Measurements from ENCODE around the gene SNRK.
"Not testable (repeated sequence)": the region's sequence is repeated elsewhere in the genome, so short reads cannot be mapped to it uniquely, and the experiment has no call there.

SNRK gene

GRCh38 chr3:43356033-43356432 is 69.7 kb downstream of the SNRK start:
- H3K4me1 Mint-ChIP-seq, H3K27me3 Mint-ChIP-seq, H3K27ac Mint-ChIP-seq, ATAC-seq, H3K4me3 Mint-ChIP-seq: not testable (repeated sequence)
- H3K9me3 Mint-ChIP-seq: peaks cover 48% of the 10 kb centered on the region
- peaks cover 46% of the 10 kb centered on the region for H3K36me3 Mint-ChIP-seq

GRCh38 chr3:43361077-43361476 is 74.7 kb downstream of the SNRK start:
- ATAC-seq: no peak
- Mint-ChIP-seq H3K27ac (no peak overlapping the region), H3K27me3 (no peaks in the 10 kb centered on the region), H3K9me3 (peaks cover 10% of the 10 kb centered on the region), H3K4me1 (no peaks in the 10 kb centered on the region), H3K4me3 (no peak overlapping the region), H3K36me3 (peaks cover 19% of the 10 kb centered on the region)

GRCh38 chr3:43362183-43362582 is 75.8 kb downstream of the SNRK start:
- Mint-ChIP-seq H3K27ac (no peak overlapping the region), H3K4me1 (no peaks in the 10 kb centered on the region), H3K27me3 (no peaks in the 10 kb centered on the region)

GRCh38 chr3:43362961-43363360 is 76.6 kb downstream of the SNRK start:
- no peaks in the 10 kb centered on the region for H3K4me1 Mint-ChIP-seq
- no peak overlapping the region for H3K27ac Mint-ChIP-seq
- H3K36me3 Mint-ChIP-seq: peaks cover 15% of the 10 kb centered on the region
- ATAC-seq: no peak
- no peak overlapping the region for H3K4me3 Mint-ChIP-seq
- no peaks in the 10 kb centered on the region for H3K27me3 Mint-ChIP-seq
- H3K9me3 Mint-ChIP-seq: no peaks in the 10 kb centered on the region

More at GRCh38 chr3:43362183-43362582, 75.8 kb downstream of the SNRK start:
- peaks cover 22% of the 10 kb centered on the region for H3K36me3 Mint-ChIP-seq
- peaks cover 7% of the 10 kb centered on the region for H3K9me3 Mint-ChIP-seq
- no peak overlapping the region for H3K4me3 Mint-ChIP-seq
- ATAC-seq: no peak

- no peaks in the 10 kb centered on the region for H3K4me1 Mint-ChIP-seq
- no peaks in the 10 kb centered on the region for H3K27me3 Mint-ChIP-seq
- no peak overlapping the region for H3K27ac Mint-ChIP-seq
- peaks cover 15% of the 10 kb centered on the region for H3K36me3 Mint-ChIP-seq
- no peak overlapping the region for H3K4me3 Mint-ChIP-seq
- no peaks in the 10 kb centered on the region for H3K9me3 Mint-ChIP-seq
- no peak for ATAC-seq
Measured at GRCh38 chr3:43363621-43364266, 77.4 kb downstream of the SNRK start.

GRCh38 chr3:43364494-43364893 is 78.2 kb downstream of the SNRK start:
- H3K36me3 Mint-ChIP-seq: peaks cover 15% of the 10 kb centered on the region
- H3K27ac Mint-ChIP-seq: no peak overlapping the region
- no peaks in the 10 kb centered on the region for H3K27me3 Mint-ChIP-seq
- ATAC-seq: no peak
- H3K9me3 Mint-ChIP-seq: no peaks in the 10 kb centered on the region
- H3K4me1 Mint-ChIP-seq: no peaks in the 10 kb centered on the region
- no peak overlapping the region for H3K4me3 Mint-ChIP-seq

- H3K4me1 Mint-ChIP-seq: no peaks in the 10 kb centered on the region
- H3K9me3 Mint-ChIP-seq: no peaks in the 10 kb centered on the region
- H3K36me3 Mint-ChIP-seq: peaks cover 15% of the 10 kb centered on the region
- ATAC-seq: no peak
- H3K4me3 Mint-ChIP-seq: no peak overlapping the region
- H3K27me3 Mint-ChIP-seq: no peaks in the 10 kb centered on the region
- H3K27ac Mint-ChIP-seq: no peak overlapping the region
Measured at GRCh38 chr3:43364926-43365325, 78.6 kb downstream of the SNRK start.

- ATAC-seq: no peak
- Mint-ChIP-seq H3K36me3 (peaks cover 15% of the 10 kb centered on the region), H3K4me3 (no peak overlapping the region), H3K9me3 (no peaks in the 10 kb centered on the region), H3K27ac (no peak overlapping the region), H3K27me3 (no peaks in the 10 kb centered on the region), H3K4me1 (no peaks in the 10 kb centered on the region)
Measured at GRCh38 chr3:43365601-43366305, 79.4 kb downstream of the SNRK start.

GRCh38 chr3:43366481-43366880 is 80.1 kb downstream of the SNRK start:
- H3K4me3 Mint-ChIP-seq: no peak overlapping the region
- H3K9me3 Mint-ChIP-seq: no peaks in the 10 kb centered on the region
- peaks cover 15% of the 10 kb centered on the region for H3K36me3 Mint-ChIP-seq
- no peaks in the 10 kb centered on the region for H3K4me1 Mint-ChIP-seq
- no peaks in the 10 kb centered on the region for H3K27me3 Mint-ChIP-seq
- ATAC-seq: no peak
- no peak overlapping the region for H3K27ac Mint-ChIP-seq

GRCh38 chr3:43366885-43367284 is 80.5 kb downstream of the SNRK start:
- Mint-ChIP-seq H3K9me3 (no peaks in the 10 kb centered on the region), H3K4me3 (no peak overlapping the region), H3K27ac (no peak overlapping the region)

GRCh38 chr3:43369404-43370292 is 83.3 kb downstream of the SNRK start:
- Mint-ChIP-seq H3K4me3 (no peak overlapping the region), H3K27ac (no peak overlapping the region), H3K36me3 (peaks cover 15% of the 10 kb centered on the region), H3K4me1 (no peaks in the 10 kb centered on the region), H3K27me3 (no peaks in the 10 kb centered on the region), H3K9me3 (no peaks in the 10 kb centered on the region)
- ATAC-seq: no peak

More at GRCh38 chr3:43366885-43367284, 80.5 kb downstream of the SNRK start:
- Mint-ChIP-seq H3K36me3 (peaks cover 15% of the 10 kb centered on the region), H3K4me1 (no peaks in the 10 kb centered on the region), H3K27me3 (no peaks in the 10 kb centered on the region)
- ATAC-seq: no peak

- Mint-ChIP-seq H3K4me1 (no peaks in the 10 kb centered on the region), H3K27ac (no peak overlapping the region), H3K4me3 (no peak overlapping the region), H3K36me3 (peaks cover 9% of the 10 kb centered on the region), H3K9me3 (no peaks in the 10 kb centered on the region), H3K27me3 (no peaks in the 10 kb centered on the region)
- ATAC-seq: no peak
Measured at GRCh38 chr3:43370293-43370980, 84.1 kb downstream of the SNRK start.

- no peaks in the 10 kb centered on the region for H3K27me3 Mint-ChIP-seq
- ATAC-seq: no peak
- H3K9me3 Mint-ChIP-seq: no peaks in the 10 kb centered on the region
- H3K36me3 Mint-ChIP-seq: no peaks in the 10 kb centered on the region
- no peak overlapping the region for H3K4me3 Mint-ChIP-seq
- H3K27ac Mint-ChIP-seq: no peak overlapping the region
- no peaks in the 10 kb centered on the region for H3K4me1 Mint-ChIP-seq
Measured at GRCh38 chr3:43371494-43371893, 85.2 kb downstream of the SNRK start.

GRCh38 chr3:43372007-43372740 is 85.8 kb downstream of the SNRK start:
- Mint-ChIP-seq H3K4me1 (no peaks in the 10 kb centered on the region), H3K9me3 (no peaks in the 10 kb centered on the region), H3K27ac (no peak overlapping the region), H3K27me3 (no peaks in the 10 kb centered on the region), H3K36me3 (no peaks in the 10 kb centered on the region), H3K4me3 (no peak overlapping the region)
- no peak for ATAC-seq

All from stimulated activated memory B cell treated with anti-CD40 and anti-IgM and Interleukin-4, amounts not matched to agents 10 μg/mL and 1 μg/mL and 100 μg/mL, for 72 hours (primary cell).